ENCODE measurements around the gene SRBD1. TPM values are rescaled to one million over a fixed set of nuclear protein-coding genes. Genes with fewer than 3 reads are reported as not detected.

SRBD1 gene
- total and polyA plus RNA-seq, 2 experiments from 2014 or later: 10.6 to 13.7 TPM

GRCh38 chr2:45622336-45623075 is 11.4 kb upstream of the SRBD1 start:
- no peaks in the 10 kb centered on the region for H3K9me3 ChIP-seq (ENCODE audit: low read depth)
- H3K4me3 ChIP-seq: no peak overlapping the region
- no peaks in the 10 kb centered on the region for H3K36me3 ChIP-seq
- H3K4me1 ChIP-seq (ENCODE audit: low read depth): no peaks in the 10 kb centered on the region
- H3K27ac ChIP-seq: no peak overlapping the region
- no peaks in the 10 kb centered on the region for H3K27me3 ChIP-seq
- TF ChIP-seq CTCF (IDR thresholded peaks at IDR 0.05; ENCODE audit: low read depth, low read length): no peak
- DNase-seq (ENCODE audit: low read depth in 1 of 2, low spot score in 1 of 2): no peak

GRCh38 chr2:45617496-45617895 is 6.4 kb upstream of the SRBD1 start:
- H3K27me3 ChIP-seq: no peaks in the 10 kb centered on the region
- no peaks in the 10 kb centered on the region for H3K9me3 ChIP-seq (ENCODE audit: low read depth)
- no peaks in the 10 kb centered on the region for H3K36me3 ChIP-seq
- TF ChIP-seq CTCF (IDR thresholded peaks at IDR 0.05; ENCODE audit: low read depth, low read length): no peak
- no peak overlapping the region for H3K27ac ChIP-seq
- DNase-seq (ENCODE audit: low read depth in 1 of 2, low spot score in 1 of 2): no peak
- no peaks in the 10 kb centered on the region for H3K4me1 ChIP-seq (ENCODE audit: low read depth)
- H3K4me3 ChIP-seq: no peak overlapping the region

- Histone ChIP-seq H3K27ac (no peak overlapping the region), H3K27me3 (no peaks in the 10 kb centered on the region), H3K9me3 (ENCODE audit: low read depth) (no peaks in the 10 kb centered on the region), H3K36me3 (no peaks in the 10 kb centered on the region), H3K4me3 (no peak overlapping the region), H3K4me1 (ENCODE audit: low read depth) (peaks cover 2% of the 10 kb centered on the region)
- peak in 1 of 2 donors; percentile 31 for DNase-seq (ENCODE audit: low read depth in 1 of 2, low spot score in 1 of 2)
- TF ChIP-seq CTCF (IDR thresholded peaks at IDR 0.05; ENCODE audit: low read depth, low read length): no peak
Observed at GRCh38 chr2:45616658-45617411, 5.8 kb upstream of the SRBD1 start.

- H3K27me3 ChIP-seq: no peaks in the 10 kb centered on the region
- no peaks in the 10 kb centered on the region for H3K9me3 ChIP-seq (ENCODE audit: low read depth)
- H3K4me3 ChIP-seq: no peak overlapping the region
- H3K4me1 ChIP-seq (ENCODE audit: low read depth): peaks cover 9% of the 10 kb centered on the region
- no peaks in the 10 kb centered on the region for H3K36me3 ChIP-seq
- no peak for TF ChIP-seq CTCF (IDR thresholded peaks at IDR 0.05; ENCODE audit: low read depth, low read length)
- peak in 1 of 2 donors; percentile 12 for DNase-seq (ENCODE audit: low read depth in 1 of 2, low spot score in 1 of 2)
- H3K27ac ChIP-seq: no peak overlapping the region
Observed at GRCh38 chr2:45614871-45615415, 3.9 kb upstream of the SRBD1 start.

- no peak for DNase-seq (ENCODE audit: low read depth in 1 of 2, low spot score in 1 of 2)
- TF ChIP-seq CTCF (IDR thresholded peaks at IDR 0.05; ENCODE audit: low read depth, low read length): no peak
- Histone ChIP-seq H3K4me3 (no peak overlapping the region), H3K4me1 (ENCODE audit: low read depth) (peaks cover 12% of the 10 kb centered on the region), H3K27me3 (no peaks in the 10 kb centered on the region), H3K36me3 (no peaks in the 10 kb centered on the region), H3K27ac (no peak overlapping the region), H3K9me3 (ENCODE audit: low read depth) (no peaks in the 10 kb centered on the region)
Observed at GRCh38 chr2:45614330-45614729, 3.3 kb upstream of the SRBD1 start.
